Epithelial cell of proximal tubule (primary cell): ENCODE data around the gene TRIM54. TPM values are rescaled to one million over a fixed set of nuclear protein-coding genes. Genes with fewer than 3 reads are reported as not detected.

ENCODE experiments used
- DNase-seq: peaks from one replicate; pipeline ENCODE4 v3.0.0-alpha.2; 2011; ENCODE audit warnings: low read depth
- H3K4me3 ChIP-seq: 2 replicates; pipeline ENCODE4 v1.5.1; 2011; ENCODE audit warnings: low read depth, mild to moderate bottlenecking, low read length
- CTCF ChIP-seq: conservative IDR thresholded peaks from 2 replicates; pipeline ENCODE4 v1.5.1; 2012; ENCODE audit warnings: low read depth, mild to moderate bottlenecking, low read length
- total RNA-seq: library from RNA; depleted of rRNA; stranded (reverse); fragments of >200 nt; gene quantifications from 2 replicates; pipeline ENCODE4 v1.2.3, GENCODE V29; 2015

Gene TRIM54, protein sequence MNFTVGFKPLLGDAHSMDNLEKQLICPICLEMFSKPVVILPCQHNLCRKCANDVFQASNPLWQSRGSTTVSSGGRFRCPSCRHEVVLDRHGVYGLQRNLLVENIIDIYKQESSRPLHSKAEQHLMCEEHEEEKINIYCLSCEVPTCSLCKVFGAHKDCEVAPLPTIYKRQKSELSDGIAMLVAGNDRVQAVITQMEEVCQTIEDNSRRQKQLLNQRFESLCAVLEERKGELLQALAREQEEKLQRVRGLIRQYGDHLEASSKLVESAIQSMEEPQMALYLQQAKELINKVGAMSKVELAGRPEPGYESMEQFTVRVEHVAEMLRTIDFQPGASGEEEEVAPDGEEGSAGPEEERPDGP
- total RNA-seq, result 1.5 TPM in 1 of 2 replicates, not detected in the other

- no peak within 1 kb of the TSS for H3K4me3 ChIP-seq
- no peak for DNase-seq
- no peak for TF ChIP-seq CTCF
Measured at GRCh38 chr2:27281855-27282559, at the start of gene TRIM54. TSS of gene TRIM54 (plus strand) at chr2:27282429. CDS start at chr2:27282732, 303 bp downstream.

DNA sequence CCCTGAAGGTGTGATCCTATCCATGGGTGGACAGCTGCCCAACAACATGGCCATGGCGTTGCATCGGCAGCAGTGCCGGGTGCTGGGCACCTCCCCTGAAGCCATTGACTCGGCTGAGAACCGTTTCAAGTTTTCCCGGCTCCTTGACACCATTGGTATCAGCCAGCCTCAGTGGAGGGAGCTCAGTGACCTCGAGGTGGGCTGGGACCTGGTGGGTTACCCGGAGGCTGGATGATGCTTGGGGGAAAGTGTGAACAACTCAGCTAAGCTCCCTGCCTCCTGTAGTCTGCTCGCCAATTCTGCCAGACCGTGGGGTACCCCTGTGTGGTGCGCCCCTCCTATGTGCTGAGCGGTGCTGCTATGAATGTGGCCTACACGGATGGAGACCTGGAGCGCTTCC is 48.9 kb upstream of the TRIM54 start:
- TF ChIP-seq CTCF, result no peak
- DNase-seq, result no peak
- no peak overlapping the region for H3K4me3 ChIP-seq

DNA sequence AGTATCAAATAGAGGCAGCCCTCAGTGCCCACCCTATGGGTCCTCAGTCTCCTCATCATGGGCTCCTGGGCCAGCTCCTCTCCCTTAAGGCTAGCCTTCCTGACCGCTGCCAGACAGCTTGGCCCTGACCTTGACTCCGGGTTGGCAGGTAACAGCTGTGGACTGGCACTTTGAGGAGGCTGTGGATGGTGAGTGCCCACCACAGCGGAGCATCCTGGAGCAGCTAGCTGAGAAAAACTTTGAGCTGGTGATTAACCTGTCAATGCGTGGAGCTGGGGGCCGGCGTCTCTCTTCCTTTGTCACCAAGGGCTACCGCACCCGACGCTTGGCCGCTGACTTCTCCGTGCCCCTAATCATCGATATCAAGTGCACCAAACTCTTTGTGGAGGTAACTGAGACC is 46.1 kb upstream of the TRIM54 start:
- no peak overlapping the region for H3K4me3 ChIP-seq
- no peak for DNase-seq
- TF ChIP-seq CTCF, result no peak

GRCh38 chr2:27236626-27237025 is 45.6 kb upstream of the TRIM54 start:
- no peak overlapping the region for H3K4me3 ChIP-seq
- TF ChIP-seq CTCF, result no peak
- DNase-seq, result no peak

DNA sequence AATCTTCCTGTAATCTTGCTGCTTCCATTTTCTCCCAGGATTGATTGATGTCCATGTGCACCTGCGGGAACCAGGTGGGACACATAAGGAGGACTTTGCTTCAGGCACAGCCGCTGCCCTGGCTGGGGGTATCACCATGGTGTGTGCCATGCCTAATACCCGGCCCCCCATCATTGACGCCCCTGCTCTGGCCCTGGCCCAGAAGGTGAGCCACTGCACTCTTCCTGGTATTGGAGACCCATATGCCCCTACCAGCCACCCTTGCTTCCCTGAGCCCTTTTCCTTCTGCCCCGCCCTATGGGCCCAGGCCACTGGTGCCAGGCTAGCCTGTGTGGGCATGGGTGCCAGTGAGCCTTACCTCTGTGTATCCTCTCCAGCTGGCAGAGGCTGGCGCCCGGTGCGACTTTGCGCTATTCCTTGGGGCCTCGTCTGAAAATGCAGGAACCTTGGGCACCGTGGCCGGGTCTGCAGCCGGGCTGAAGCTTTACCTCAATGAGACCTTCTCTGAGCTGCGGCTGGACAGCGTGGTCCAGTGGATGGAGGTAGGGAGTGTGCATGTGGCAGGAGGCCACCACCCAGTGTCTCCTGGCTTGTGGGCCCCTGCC is 44.8 kb upstream of the TRIM54 start:
- no peak overlapping the region for H3K4me3 ChIP-seq
- DNase-seq, result no peak
- no peak for TF ChIP-seq CTCF

DNA sequence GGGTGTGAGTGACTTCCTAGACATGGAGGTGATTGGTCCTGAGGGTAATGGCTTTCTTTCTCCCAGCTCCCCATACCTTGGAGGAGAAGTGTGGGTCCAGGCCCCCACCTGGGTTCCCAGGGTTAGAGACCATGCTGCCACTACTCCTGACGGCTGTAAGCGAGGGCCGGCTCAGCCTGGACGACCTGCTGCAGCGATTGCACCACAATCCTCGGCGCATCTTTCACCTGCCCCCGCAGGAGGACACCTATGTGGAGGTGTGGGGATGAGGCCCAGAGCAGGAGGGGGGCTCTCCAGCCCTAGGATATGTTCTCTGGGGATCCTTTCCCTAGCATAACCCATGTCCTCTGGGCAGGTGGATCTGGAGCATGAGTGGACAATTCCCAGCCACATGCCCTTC is 43.3 kb upstream of the TRIM54 start:
- TF ChIP-seq CTCF, result no peak
- no peak overlapping the region for H3K4me3 ChIP-seq
- DNase-seq, result no peak
